ENCODE data around the gene ARSG. TPM values are rescaled to one million over a fixed set of nuclear protein-coding genes. Genes with fewer than 3 reads are reported as not detected.

The ARSG gene
- total and polyA plus RNA-seq, 4 donors = 1.5 to 5.4 (median 2.3) TPM

DNA sequence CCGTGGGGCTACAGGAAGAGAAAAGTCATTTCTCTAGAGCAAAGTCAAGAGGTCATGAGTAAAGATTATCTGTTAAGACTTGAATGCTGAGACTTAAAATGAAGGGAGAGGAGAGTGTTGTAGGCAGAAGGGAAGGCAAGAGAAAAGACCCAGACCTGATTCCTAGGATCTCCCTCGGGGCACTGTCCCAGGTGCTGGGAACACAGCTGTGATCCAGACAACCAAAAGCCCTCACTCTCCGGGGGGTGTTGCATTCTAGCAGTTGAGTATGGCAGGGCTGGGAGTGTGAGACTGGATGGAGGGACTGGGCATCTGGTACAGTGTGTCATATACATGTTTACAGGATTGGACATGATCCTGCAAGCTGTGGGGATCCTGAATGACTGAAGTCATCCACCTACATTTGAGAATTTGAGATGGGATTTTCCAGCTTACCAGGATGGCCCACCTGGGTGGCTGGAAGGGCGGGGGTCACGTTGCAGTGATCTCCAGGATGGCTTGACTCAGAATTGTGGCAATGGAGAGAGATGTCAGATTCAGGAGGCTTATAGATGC, 29.1 kb downstream of the ARSG start:
- whole genome bisulfite sequencing = 82% methylated on average over 5 of the region's 5 CpGs
- TF ChIP-seq HNF4G (IDR thresholded peaks at IDR 0.05) (no peak), GABPA (IDR thresholded peaks at IDR 0.05 in 1 of 2, conservative IDR thresholded peaks at IDR 0.05 in 1 of 2) (no peak), SP1 (IDR thresholded peaks at IDR 0.05) (no peak)
- Histone ChIP-seq H3K9me3 (ENCODE audit: control insufficient read depth in 4 of 4, low read length in 3 of 4) (no peaks in the 10 kb centered on the region), H3K4me1 (ENCODE audit: control insufficient read depth in 4 of 4, insufficient read depth in 4 of 4, low read length in 3 of 4) (no peaks in the 10 kb centered on the region), H3K27me3 (ENCODE audit: control insufficient read depth in 4 of 4, insufficient read depth in 4 of 4, low read length in 3 of 4) (no peaks in the 10 kb centered on the region), H3K4me3 (ENCODE audit: low read depth in 1 of 3, low read length in 3 of 3) (no peak overlapping the region), H3K27ac (ENCODE audit: low read depth in 1 of 2, low read length in 2 of 2) (no peak overlapping the region), H3K36me3 (ENCODE audit: control insufficient read depth in 4 of 4, insufficient read depth in 3 of 4, low read depth in 1 of 4, low read length in 3 of 4) (no peaks in the 10 kb centered on the region), H3K9ac (ENCODE audit: low read depth in 1 of 2, low read length in 2 of 2) (no peak overlapping the region)
- no peak for DNase-seq (ENCODE audit: low spot score)

DNA sequence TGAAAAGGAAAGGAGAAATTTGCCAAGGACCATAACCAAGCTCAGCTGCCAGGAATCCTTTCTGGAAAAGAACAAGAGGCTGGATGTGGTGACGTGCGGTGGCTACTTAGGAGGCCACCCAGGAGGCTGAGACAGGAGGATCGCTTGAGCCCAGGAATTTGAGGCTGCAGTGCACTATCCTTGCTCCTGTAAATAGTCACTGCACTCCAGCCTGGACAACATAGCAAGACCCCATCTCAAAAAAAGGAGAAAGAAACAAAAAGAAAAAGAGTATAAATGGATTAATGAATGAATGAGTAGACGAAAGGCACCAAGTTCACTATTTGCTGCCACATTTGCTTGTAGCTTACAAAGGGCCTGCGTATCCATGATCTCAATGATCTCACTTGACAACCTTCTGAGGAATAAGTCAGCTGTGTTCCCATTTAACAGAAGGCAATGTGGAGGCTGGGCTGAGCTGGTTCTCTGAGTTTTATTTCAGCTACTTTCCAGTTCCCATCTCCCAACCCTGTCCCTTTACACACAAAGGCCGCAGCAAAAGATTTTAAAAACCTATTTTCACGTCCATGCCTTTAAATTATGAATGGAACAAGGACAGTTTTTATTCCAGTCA, 29.8 kb downstream of the ARSG start:
- 97% methylated on average over 7 of the region's 7 CpGs for WGBS
- Histone ChIP-seq H3K27ac (ENCODE audit: low read depth in 1 of 2, low read length in 2 of 2) (no peak overlapping the region), H3K9me3 (ENCODE audit: control insufficient read depth in 4 of 4, low read length in 3 of 4) (no peaks in the 10 kb centered on the region), H3K9ac (ENCODE audit: low read depth in 1 of 2, low read length in 2 of 2) (no peak overlapping the region), H3K4me1 (ENCODE audit: control insufficient read depth in 4 of 4, insufficient read depth in 4 of 4, low read length in 3 of 4) (no peaks in the 10 kb centered on the region), H3K36me3 (ENCODE audit: control insufficient read depth in 4 of 4, insufficient read depth in 3 of 4, low read depth in 1 of 4, low read length in 3 of 4) (no peaks in the 10 kb centered on the region), H3K27me3 (ENCODE audit: control insufficient read depth in 4 of 4, insufficient read depth in 4 of 4, low read length in 3 of 4) (no peaks in the 10 kb centered on the region), H3K4me3 (ENCODE audit: low read depth in 1 of 3, low read length in 3 of 3) (no peak overlapping the region)
- TF ChIP-seq HNF4A (conservative IDR thresholded peaks at IDR 0.05) (no peak), GABPA (IDR thresholded peaks at IDR 0.05 in 1 of 2, conservative IDR thresholded peaks at IDR 0.05 in 1 of 2) (no peak), RXRA (IDR thresholded peaks at IDR 0.05) (no peak), JUND (IDR thresholded peaks at IDR 0.05) (no peak), TAF1 (conservative IDR thresholded peaks at IDR 0.05) (no peak), FOXA2 (IDR thresholded peaks at IDR 0.05) (no peak), NR2F2 (IDR thresholded peaks at IDR 0.05) (no peak), EGR1 (IDR thresholded peaks at IDR 0.05; ENCODE audit: low read depth in 2 of 2) (no peak), YY1 (IDR thresholded peaks at IDR 0.05) (no peak), HNF4G (IDR thresholded peaks at IDR 0.05) (no peak), SP1 (IDR thresholded peaks at IDR 0.05) (no peak), FOXA1 (IDR thresholded peaks at IDR 0.05) (no peak)
- TF ChIP-seq, protein P1, sequence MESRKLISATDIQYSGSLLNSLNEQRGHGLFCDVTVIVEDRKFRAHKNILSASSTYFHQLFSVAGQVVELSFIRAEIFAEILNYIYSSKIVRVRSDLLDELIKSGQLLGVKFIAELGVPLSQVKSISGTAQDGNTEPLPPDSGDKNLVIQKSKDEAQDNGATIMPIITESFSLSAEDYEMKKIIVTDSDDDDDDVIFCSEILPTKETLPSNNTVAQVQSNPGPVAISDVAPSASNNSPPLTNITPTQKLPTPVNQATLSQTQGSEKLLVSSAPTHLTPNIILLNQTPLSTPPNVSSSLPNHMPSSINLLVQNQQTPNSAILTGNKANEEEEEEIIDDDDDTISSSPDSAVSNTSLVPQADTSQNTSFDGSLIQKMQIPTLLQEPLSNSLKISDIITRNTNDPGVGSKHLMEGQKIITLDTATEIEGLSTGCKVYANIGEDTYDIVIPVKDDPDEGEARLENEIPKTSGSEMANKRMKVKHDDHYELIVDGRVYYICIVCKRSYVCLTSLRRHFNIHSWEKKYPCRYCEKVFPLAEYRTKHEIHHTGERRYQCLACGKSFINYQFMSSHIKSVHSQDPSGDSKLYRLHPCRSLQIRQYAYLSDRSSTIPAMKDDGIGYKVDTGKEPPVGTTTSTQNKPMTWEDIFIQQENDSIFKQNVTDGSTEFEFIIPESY (IDR thresholded peaks at IDR 0.05) = no peak
- TF ChIP-seq, protein P2, sequence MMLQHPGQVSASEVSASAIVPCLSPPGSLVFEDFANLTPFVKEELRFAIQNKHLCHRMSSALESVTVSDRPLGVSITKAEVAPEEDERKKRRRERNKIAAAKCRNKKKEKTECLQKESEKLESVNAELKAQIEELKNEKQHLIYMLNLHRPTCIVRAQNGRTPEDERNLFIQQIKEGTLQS (IDR thresholded peaks at IDR 0.05) = no peak
- TF ChIP-seq, protein P3, sequence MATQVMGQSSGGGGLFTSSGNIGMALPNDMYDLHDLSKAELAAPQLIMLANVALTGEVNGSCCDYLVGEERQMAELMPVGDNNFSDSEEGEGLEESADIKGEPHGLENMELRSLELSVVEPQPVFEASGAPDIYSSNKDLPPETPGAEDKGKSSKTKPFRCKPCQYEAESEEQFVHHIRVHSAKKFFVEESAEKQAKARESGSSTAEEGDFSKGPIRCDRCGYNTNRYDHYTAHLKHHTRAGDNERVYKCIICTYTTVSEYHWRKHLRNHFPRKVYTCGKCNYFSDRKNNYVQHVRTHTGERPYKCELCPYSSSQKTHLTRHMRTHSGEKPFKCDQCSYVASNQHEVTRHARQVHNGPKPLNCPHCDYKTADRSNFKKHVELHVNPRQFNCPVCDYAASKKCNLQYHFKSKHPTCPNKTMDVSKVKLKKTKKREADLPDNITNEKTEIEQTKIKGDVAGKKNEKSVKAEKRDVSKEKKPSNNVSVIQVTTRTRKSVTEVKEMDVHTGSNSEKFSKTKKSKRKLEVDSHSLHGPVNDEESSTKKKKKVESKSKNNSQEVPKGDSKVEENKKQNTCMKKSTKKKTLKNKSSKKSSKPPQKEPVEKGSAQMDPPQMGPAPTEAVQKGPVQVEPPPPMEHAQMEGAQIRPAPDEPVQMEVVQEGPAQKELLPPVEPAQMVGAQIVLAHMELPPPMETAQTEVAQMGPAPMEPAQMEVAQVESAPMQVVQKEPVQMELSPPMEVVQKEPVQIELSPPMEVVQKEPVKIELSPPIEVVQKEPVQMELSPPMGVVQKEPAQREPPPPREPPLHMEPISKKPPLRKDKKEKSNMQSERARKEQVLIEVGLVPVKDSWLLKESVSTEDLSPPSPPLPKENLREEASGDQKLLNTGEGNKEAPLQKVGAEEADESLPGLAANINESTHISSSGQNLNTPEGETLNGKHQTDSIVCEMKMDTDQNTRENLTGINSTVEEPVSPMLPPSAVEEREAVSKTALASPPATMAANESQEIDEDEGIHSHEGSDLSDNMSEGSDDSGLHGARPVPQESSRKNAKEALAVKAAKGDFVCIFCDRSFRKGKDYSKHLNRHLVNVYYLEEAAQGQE (IDR thresholded peaks at IDR 0.05) = no peak
- DNase-seq (ENCODE audit: low spot score) = no peak
